Measurements from ENCODE around the gene TICAM1. TPM values are rescaled to one million over a fixed set of nuclear protein-coding genes. Genes with fewer than 3 reads are reported as not detected.

The TICAM1 gene
- total and polyA plus RNA-seq, 4 donors: 2.1 to 8.6 (median 5.5) TPM

- Histone ChIP-seq H3K27ac (ENCODE audit: low read depth in 1 of 2, low read length in 2 of 2) (peak overlapping the region; percentile 82 to 85), H3K9ac (ENCODE audit: low read depth in 1 of 2, low read length in 2 of 2) (peak overlapping the region; percentile 75 to 92), H3K9me3 (ENCODE audit: control insufficient read depth in 4 of 4, low read length in 3 of 4) (no peaks in the 10 kb centered on the region), H3K36me3 (ENCODE audit: control insufficient read depth in 4 of 4, insufficient read depth in 3 of 4, low read depth in 1 of 4, low read length in 3 of 4) (peaks cover 0 to 2% (median 2%) of the 10 kb centered on the region in 4 donors), H3K27me3 (ENCODE audit: control insufficient read depth in 4 of 4, insufficient read depth in 4 of 4, low read length in 3 of 4) (no peaks in the 10 kb centered on the region), H3K4me1 (ENCODE audit: control insufficient read depth in 4 of 4, insufficient read depth in 4 of 4, low read length in 3 of 4) (peaks cover 0 to 14% (median 5%) of the 10 kb centered on the region in 4 donors), H3K4me3 (ENCODE audit: low read depth in 1 of 3, low read length in 3 of 3) (peak overlapping the region; percentile 77 to 86 (median 82))
- 5% methylated on average over 22 of the region's 22 CpGs for WGBS
- TF ChIP-seq SP1 (IDR thresholded peaks at IDR 0.05) (peak; percentile 26), RAD21 (IDR thresholded peaks at IDR 0.05) (peak in 1 of 2 donors; percentile 10), FOXA2 (IDR thresholded peaks at IDR 0.05) (no peak), RXRA (IDR thresholded peaks at IDR 0.05) (peak; percentile 60 to 87), NR2F2 (IDR thresholded peaks at IDR 0.05) (peak; percentile 12), YY1 (IDR thresholded peaks at IDR 0.05) (no peak), HNF4A (conservative IDR thresholded peaks at IDR 0.05) (peak in 1 of 2 donors; percentile 25)
- peak; percentile 54 for DNase-seq (ENCODE audit: low spot score)
Measured at GRCh38 chr19:4866595-4867424, 35.3 kb upstream of the TICAM1 start.

DNA sequence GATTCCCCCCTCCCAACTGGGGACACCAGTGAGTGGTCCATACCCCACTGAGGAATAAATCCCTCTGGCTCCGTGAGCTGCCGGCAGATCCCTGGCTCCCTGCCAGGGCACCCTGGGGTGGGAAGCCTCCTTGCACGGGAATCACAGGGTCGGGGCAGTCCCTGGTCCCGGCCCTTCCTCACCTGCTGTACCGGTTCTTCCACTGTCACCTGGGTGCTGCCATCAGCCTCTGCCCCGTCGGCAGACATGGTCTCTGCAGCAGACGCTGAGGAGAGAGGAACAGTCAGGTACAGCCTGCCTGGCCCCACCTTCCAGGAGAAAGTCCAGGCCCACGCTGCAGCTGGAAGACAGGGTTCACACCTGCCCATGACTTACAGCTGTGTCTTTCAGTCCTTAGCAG, 29.6 kb upstream of the TICAM1 start:
- Histone ChIP-seq H3K9ac (ENCODE audit: low read depth in 1 of 2, low read length in 2 of 2) (no peak overlapping the region), H3K27me3 (ENCODE audit: control insufficient read depth in 4 of 4, insufficient read depth in 4 of 4, low read length in 3 of 4) (no peaks in the 10 kb centered on the region), H3K9me3 (ENCODE audit: control insufficient read depth in 4 of 4, low read length in 3 of 4) (no peaks in the 10 kb centered on the region), H3K36me3 (ENCODE audit: control insufficient read depth in 4 of 4, insufficient read depth in 3 of 4, low read depth in 1 of 4, low read length in 3 of 4) (peaks cover 9 to 23% (median 14%) of the 10 kb centered on the region in 4 donors), H3K4me1 (ENCODE audit: control insufficient read depth in 4 of 4, insufficient read depth in 4 of 4, low read length in 3 of 4) (peaks cover 0 to 5% (median under 1%) of the 10 kb centered on the region in 4 donors), H3K27ac (ENCODE audit: low read depth in 1 of 2, low read length in 2 of 2) (no peak overlapping the region), H3K4me3 (ENCODE audit: low read depth in 1 of 3, low read length in 3 of 3) (no peak overlapping the region)
- TF ChIP-seq, protein P1, sequence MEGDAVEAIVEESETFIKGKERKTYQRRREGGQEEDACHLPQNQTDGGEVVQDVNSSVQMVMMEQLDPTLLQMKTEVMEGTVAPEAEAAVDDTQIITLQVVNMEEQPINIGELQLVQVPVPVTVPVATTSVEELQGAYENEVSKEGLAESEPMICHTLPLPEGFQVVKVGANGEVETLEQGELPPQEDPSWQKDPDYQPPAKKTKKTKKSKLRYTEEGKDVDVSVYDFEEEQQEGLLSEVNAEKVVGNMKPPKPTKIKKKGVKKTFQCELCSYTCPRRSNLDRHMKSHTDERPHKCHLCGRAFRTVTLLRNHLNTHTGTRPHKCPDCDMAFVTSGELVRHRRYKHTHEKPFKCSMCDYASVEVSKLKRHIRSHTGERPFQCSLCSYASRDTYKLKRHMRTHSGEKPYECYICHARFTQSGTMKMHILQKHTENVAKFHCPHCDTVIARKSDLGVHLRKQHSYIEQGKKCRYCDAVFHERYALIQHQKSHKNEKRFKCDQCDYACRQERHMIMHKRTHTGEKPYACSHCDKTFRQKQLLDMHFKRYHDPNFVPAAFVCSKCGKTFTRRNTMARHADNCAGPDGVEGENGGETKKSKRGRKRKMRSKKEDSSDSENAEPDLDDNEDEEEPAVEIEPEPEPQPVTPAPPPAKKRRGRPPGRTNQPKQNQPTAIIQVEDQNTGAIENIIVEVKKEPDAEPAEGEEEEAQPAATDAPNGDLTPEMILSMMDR (IDR thresholded peaks at IDR 0.05; ENCODE audit: low read depth, low read length, missing input control): no peak
- TF ChIP-seq SP1 (IDR thresholded peaks at IDR 0.05): no peak
- TF ChIP-seq, protein P2, sequence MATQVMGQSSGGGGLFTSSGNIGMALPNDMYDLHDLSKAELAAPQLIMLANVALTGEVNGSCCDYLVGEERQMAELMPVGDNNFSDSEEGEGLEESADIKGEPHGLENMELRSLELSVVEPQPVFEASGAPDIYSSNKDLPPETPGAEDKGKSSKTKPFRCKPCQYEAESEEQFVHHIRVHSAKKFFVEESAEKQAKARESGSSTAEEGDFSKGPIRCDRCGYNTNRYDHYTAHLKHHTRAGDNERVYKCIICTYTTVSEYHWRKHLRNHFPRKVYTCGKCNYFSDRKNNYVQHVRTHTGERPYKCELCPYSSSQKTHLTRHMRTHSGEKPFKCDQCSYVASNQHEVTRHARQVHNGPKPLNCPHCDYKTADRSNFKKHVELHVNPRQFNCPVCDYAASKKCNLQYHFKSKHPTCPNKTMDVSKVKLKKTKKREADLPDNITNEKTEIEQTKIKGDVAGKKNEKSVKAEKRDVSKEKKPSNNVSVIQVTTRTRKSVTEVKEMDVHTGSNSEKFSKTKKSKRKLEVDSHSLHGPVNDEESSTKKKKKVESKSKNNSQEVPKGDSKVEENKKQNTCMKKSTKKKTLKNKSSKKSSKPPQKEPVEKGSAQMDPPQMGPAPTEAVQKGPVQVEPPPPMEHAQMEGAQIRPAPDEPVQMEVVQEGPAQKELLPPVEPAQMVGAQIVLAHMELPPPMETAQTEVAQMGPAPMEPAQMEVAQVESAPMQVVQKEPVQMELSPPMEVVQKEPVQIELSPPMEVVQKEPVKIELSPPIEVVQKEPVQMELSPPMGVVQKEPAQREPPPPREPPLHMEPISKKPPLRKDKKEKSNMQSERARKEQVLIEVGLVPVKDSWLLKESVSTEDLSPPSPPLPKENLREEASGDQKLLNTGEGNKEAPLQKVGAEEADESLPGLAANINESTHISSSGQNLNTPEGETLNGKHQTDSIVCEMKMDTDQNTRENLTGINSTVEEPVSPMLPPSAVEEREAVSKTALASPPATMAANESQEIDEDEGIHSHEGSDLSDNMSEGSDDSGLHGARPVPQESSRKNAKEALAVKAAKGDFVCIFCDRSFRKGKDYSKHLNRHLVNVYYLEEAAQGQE (IDR thresholded peaks at IDR 0.05): no peak
- DNase-seq (ENCODE audit: low spot score): no peak
- WGBS: 63% methylated on average over 10 of the region's 10 CpGs

DNA sequence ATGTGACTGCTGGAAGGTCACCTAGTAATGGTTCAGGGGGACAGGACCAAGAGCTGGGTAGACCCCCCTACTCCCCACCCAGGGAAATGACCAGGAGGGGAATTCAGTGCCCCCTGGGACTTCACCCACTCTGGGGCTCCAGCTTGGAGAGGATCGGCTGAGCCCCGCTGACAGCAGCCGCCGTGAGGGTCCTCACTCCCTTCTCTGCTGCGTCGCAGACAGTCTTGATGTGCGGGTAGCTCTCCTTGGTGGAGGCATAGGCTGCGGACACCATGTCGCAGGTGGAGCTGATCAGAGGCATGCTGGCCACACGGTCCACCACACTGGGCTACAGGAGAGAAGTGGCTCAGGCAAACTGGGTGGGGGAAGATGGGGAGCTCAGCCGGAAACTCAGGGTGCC, 28.2 kb upstream of the TICAM1 start:
- Histone ChIP-seq H3K27ac (ENCODE audit: low read depth in 1 of 2, low read length in 2 of 2) (no peak overlapping the region), H3K27me3 (ENCODE audit: control insufficient read depth in 4 of 4, insufficient read depth in 4 of 4, low read length in 3 of 4) (no peaks in the 10 kb centered on the region), H3K4me1 (ENCODE audit: control insufficient read depth in 4 of 4, insufficient read depth in 4 of 4, low read length in 3 of 4) (peaks cover 0 to 4% (median 0%) of the 10 kb centered on the region in 4 donors), H3K9ac (ENCODE audit: low read depth in 1 of 2, low read length in 2 of 2) (no peak overlapping the region), H3K36me3 (ENCODE audit: control insufficient read depth in 4 of 4, insufficient read depth in 3 of 4, low read depth in 1 of 4, low read length in 3 of 4) (peaks cover 12 to 25% (median 15%) of the 10 kb centered on the region in 4 donors), H3K4me3 (ENCODE audit: low read depth in 1 of 3, low read length in 3 of 3) (no peak overlapping the region), H3K9me3 (ENCODE audit: control insufficient read depth in 4 of 4, low read length in 3 of 4) (no peaks in the 10 kb centered on the region)
- WGBS: 97% methylated on average over 11 of the region's 11 CpGs
- TF ChIP-seq NR2F2 (IDR thresholded peaks at IDR 0.05): no peak
- TF ChIP-seq HNF4A (conservative IDR thresholded peaks at IDR 0.05): no peak
- TF ChIP-seq SP1 (IDR thresholded peaks at IDR 0.05): no peak
- TF ChIP-seq RAD21 (IDR thresholded peaks at IDR 0.05): no peak
- no peak for TF ChIP-seq HNF4G (IDR thresholded peaks at IDR 0.05)
- TF ChIP-seq, protein P1 (IDR thresholded peaks at IDR 0.05; ENCODE audit: low read depth, low read length, missing input control): no peak
- TF ChIP-seq, protein P2 (IDR thresholded peaks at IDR 0.05): no peak
- no peak for TF ChIP-seq RXRA (IDR thresholded peaks at IDR 0.05)
- TF ChIP-seq FOXA1 (IDR thresholded peaks at IDR 0.05): no peak
- DNase-seq (ENCODE audit: low spot score): no peak

Data from liver (tissue), 9 donors.